Stimulated activated CD8-positive, alpha-beta memory T cell treated with anti-CD3 and anti-CD28 coated beads, Interleukin-15, amount 100 ng/mL, for 1 hour (primary cell): ENCODE data around the gene WWC2.

Experiments used
- DNase-seq: peaks from one replicate; pipeline ENCODE4 v3.0.0-alpha.2; 2020; ENCODE audit warnings: low read depth

The WWC2 gene

GRCh38 chr4:183098723-183099536, at the start of gene WWC2:
Gene WWC2, plus strand, starts transcription at chr4:183099257. Its CDS starts 235 bp downstream, at chr4:183099492.
- DNase-seq, result no peak

DNA sequence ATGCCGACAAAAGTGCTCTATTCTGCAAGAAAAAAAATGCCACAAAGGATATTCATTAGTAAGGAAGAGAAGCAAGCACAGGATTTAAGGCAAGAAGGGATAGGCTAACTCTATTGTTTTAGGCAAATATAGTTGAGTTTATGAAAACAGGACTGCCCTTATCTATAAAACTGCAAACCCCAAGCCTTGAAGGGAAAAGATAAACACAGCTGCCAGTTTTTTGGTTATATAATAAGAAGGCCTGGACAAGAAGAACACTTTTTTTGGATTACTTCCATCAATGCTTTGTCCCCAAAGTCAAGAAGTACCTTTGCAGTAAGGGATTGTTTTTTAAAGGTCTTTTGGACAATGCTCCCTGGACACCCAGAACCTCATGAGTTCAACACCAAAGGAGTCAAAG, 45.4 kb upstream of the WWC2 start:
- no peak for DNase-seq

DNA sequence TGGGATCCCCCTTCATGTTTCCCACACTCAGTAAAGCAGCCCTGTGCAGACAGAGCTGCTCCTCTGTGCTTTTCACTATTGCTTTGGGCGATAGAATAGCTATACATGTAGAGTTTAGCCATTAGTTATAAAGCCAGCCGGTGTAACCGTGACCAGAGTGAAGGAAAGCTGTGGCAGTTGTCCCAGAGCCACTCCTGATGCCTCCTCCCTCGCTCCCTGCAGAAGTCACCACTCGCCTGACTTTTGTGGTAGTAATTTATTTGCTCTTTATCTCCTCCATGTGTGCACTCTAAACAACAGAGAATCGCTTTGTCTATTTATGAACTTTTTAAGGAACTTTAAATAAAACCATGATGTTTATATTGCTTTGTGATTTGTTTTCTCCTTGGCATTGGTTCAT, 41.8 kb upstream of the WWC2 start:
- DNase-seq, result no peak

DNA sequence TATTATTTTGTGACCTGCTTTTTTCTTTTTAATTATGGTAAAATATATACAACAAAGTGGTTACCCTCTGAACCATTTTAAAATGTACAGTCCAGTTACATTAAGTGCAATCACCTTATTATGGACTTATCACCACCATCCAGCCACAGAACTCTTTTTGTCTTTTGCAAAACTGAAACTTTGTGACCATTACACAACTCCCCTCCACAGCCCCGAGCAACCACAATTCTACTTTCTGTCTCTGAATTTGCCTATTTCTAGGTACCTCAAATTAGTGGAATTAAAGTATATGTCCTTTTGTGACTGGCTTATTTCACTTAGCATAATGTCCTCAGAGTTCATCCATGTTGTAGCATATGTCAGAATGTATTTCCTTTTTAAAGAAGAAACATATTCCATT, 39.3 kb upstream of the WWC2 start:
- no peak for DNase-seq

GRCh38 chr4:183068502-183068901, 30.6 kb upstream of the WWC2 start:
- DNase-seq, result no peak

DNA sequence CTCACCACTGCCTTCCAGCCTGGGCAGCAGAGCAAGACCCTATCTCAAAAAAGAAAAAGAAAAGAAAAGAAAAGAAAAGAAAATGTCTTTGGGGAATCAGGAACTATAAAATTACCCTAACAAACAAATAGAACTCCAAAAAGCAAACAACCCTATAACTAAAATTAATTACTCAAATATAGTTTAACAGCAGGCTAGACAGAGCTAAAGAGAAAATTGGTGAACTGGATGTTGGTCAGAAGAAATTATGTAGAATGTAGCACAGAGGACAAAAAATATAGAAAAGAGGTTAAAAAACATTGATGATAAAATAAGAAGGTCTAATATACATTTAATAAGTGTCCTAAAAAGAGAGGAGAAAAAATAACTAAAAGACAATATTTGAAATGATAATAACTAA, 27.8 kb upstream of the WWC2 start:
- DNase-seq, result no peak

DNA sequence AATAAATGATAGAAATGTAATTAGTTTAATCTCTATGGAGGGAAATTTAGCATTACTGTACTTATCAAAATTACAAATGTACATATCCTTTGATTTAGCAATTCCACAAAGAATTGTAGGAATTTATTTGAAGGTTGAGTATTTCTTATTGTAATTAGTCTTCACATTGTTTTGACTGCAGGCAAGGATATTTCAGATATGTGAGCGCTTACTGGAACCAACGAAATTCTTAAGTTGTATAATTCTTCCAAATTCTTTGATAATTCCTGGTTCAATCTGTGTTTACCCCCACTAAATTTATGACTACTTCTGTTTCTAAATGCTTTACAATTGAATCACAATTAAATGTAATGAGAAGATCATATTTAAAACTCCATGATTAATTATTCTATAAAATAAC, 26.9 kb upstream of the WWC2 start:
- no peak for DNase-seq

GRCh38 chr4:183073838-183074145, 25.3 kb upstream of the WWC2 start:
- DNase-seq, result no peak

GRCh38 chr4:183074288-183074990, 24.6 kb upstream of the WWC2 start:
- DNase-seq, result no peak

- DNase-seq, result no peak
Measured at GRCh38 chr4:183078634-183079033, 20.4 kb upstream of the WWC2 start.

DNA sequence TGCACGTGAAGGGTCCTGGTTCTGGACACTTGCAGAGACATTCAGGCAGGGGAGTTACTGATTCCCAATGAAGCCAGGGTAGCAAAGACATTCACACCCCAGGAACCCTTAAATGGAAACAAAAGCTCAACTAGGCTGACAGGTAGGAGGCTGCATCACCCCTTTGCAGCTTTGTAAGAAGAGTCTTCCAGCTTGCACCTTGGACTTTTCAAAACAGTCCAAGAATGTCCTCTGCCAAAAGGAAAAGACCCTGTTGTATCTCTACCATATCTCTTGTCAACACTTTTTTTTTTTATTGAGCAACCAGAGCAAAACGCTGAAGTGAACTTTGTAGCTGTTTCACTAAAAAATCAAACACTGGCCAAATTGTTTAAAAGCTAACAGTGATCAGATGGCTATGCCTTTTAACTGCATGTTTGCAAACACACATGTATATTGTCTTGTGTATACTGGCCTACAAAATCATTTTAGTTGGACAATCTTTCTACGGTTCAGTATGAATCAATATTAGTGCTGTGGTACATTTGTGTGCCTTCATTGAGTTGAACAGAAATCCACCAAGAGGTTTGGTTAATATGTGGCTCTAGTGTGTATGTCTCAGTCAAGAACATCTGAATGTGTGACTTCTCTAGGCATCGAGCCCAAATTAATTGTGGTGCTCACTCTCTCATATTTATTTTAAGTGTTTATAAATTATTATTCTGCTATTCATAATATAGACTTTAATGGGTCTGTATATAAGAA, 18.5 kb upstream of the WWC2 start:
- DNase-seq, result no peak

DNA sequence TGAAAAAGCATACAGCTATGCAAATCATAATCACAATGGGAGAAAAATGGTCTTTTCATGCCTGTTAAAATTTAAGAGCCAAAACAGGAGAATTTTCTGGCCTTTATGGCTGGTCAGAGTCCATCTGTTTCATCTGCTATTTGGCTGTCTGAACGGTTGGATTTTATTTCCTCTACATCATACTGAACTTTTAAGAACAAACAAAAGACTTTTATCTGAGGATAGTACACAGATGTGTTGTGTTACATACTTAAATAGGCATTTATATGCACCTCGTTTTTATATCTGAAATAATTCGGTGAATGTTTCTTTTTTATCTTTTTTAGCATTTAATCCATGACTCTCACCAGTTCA, 18.0 kb upstream of the WWC2 start:
- DNase-seq, result no peak

GRCh38 chr4:183082053-183082452, 17.0 kb upstream of the WWC2 start:
- no peak for DNase-seq

DNA sequence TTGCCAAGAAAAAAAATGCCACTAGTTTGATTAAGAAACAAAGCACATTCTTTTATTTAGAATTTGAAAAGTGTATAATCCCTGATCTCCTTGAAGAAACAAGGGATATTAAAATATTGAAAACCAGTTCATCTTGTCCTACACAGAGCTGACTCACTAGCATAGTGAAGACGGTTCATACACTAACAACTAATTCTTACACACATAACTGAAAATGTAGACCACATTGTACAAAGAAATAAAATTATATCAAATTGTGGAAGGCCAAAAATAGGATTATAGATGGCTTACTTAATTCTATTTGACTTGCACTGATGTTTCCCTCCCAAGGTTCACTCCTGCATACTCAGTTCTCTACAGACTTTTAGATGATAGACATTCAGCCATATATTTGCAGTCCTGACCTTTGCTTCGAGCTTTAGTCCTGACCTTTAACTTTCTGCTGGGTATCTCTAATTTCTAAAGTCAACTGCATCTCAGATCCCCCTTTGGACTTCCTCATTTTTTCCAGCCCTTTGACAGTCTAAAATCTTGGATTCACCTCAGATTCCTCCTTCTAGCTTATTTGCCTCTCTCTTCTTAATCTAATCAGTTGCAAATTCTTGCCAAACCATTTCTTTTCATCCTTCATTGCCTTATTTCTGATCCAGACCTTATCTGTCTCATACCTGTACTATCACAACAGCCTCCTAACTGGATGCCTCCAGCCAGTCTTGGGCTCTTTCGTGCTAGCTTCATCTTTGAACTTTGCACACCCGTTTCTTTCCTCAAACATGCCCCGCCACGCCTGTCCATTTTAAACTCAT, 4.5 kb upstream of the WWC2 start:
- no peak for DNase-seq

DNA sequence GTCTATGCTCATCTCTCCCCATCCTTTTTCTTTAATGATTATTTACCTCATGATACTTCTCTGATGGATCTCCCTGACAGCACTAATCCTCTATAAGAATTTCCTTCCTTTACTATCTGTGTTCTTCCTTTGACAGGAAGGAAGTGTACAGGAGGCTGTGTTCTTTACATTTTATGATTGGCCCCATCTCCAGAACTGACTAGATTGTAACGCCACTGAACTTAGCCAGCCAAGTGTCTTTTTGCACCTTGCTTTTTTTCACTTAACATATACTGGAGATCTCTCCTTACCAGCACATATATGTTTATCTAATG, 3.9 kb upstream of the WWC2 start:
- no peak for DNase-seq

GRCh38 chr4:183096276-183096965, 2.6 kb upstream of the WWC2 start:
- DNase-seq, result no peak

DNA sequence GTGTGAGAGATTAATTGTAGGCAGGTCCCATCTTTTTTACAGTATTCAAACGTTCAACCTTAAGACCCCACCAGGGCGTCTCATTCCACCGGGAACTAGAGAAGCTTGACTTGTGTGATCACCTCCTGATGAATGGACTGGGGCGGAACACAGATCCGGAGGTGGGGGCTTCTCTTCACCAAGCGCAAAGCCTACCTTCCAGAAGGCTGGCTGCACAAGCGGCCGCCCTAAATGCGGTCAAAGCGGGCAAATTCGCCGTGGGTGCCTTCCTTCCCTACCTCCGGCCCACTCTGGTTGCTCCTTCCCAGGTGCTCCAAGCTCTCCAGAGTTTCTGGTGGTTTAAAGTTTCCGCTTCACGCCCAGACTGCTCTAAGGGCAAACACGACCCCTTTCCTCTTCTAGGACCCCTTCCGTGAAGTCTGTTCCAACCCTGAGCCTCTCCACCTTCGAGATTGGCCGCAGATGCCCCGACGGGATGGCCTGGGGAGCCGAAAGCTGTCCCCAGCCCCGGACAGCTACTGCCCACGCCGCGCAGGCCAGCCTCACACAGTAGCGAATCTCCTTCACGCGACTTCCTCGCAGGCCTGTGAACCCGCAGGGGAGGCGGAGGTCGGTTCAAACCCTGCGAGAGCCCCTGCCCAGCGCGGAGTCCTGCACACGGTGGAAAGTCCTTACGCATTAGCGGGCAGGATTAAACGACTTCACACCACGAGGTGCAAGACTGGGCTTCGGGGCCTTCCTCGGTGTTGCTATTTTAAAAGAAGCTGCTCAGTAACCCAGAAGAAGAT, 1.6 kb upstream of the WWC2 start:
- DNase-seq, result no peak

GRCh38 chr4:183098019-183098722, 886 bp upstream of the WWC2 start:
- no peak for DNase-seq

- no peak for DNase-seq
Measured at GRCh38 chr4:183099537-183100297, 660 bp downstream of the WWC2 start.

DNA sequence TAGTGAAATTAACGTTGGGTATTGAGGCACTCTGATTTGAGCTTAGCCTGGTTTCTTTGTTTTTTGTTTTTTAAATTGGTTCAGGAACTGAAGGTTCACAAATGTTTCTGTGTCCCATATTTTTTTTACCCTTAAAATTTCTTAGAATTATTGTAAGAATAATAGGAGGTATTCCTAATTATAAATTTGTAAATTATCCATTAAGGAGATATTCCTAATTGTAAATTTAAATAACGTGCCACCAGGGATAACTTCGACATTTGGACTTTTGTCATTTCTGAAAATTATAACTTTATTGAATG, 1.2 kb downstream of the WWC2 start:
- DNase-seq, result no peak
